Testis (tissue), 3 donors: ENCODE measurements around the gene GRAMD1A. TPM values are rescaled to one million over a fixed set of nuclear protein-coding genes. Genes with fewer than 3 reads are reported as not detected.
"Not testable (repeated sequence)": the region's sequence is repeated elsewhere in the genome, so short reads cannot be mapped to it uniquely, and the experiment has no call there.

ENCODE experiments used
- DNase-seq: peaks from one replicate; pipeline ENCODE4 v3.0.0-alpha.2; 2019
- H3K27ac ChIP-seq, 2 donors: fragments of 200-600 bp; sonication (generic); one replicate each; pipeline ENCODE4 v1.5.1; 2019
- H3K27me3 ChIP-seq: fragments of 200-600 bp; sonication (generic); one replicate; pipeline ENCODE4 v1.5.1; 2019
- H3K36me3 ChIP-seq: fragments of 200-600 bp; sonication (generic); one replicate; pipeline ENCODE4 v1.5.1; 2017; ENCODE audit warnings: low read depth; ENCODE audit errors: missing control alignments
- H3K4me1 ChIP-seq: fragments of 200-600 bp; sonication (generic); one replicate; pipeline ENCODE4 v1.5.1; 2019
- H3K4me3 ChIP-seq, 2 donors: fragments of 200-600 bp; sonication (generic); one replicate each; pipeline ENCODE4 v1.5.1; 2017 to 2019
- H3K9me3 ChIP-seq: fragments of 200-600 bp; sonication (generic); one replicate; pipeline ENCODE4 v1.5.1; 2017
- POLR2A ChIP-seq: fragments of 450-650 bp; IDR thresholded peaks from one replicate; pipeline ENCODE4 v1.6.1; 2017; ENCODE audit warnings: antibody characterized with exemption, mild to moderate bottlenecking, moderate library complexity
- WGBS, 2 donors: methylation state at CpG; one replicate each; pipeline ENCODE4 v1.1.5; 2018; 5-methylcytosine and 5-hydroxymethylcytosine counted together
- intact Hi-C: fragments of 100-400 bp; cut with DNase I; formaldehyde crosslinking; loops from one replicate; pipeline ENCODE4 v1.15.1; 2023; ENCODE audit warnings: low total_unique reads
- polyA plus RNA-seq: library from polyadenylated mRNA; stranded (reverse); fragments of 350-450 nt; fragmentation: Illumina TruSeq; extraction: RNeasy Lipid Tissue Mini Kit (QIAGEN cat#74804); gene quantifications from one replicate; pipeline ENCODE4 v1.2.3, GENCODE V29; 2014; ENCODE audit warnings: low read depth, low replicate concordance; ENCODE audit not compliant: insufficient read depth
- total RNA-seq, 2 donors: library from RNA; depleted of rRNA; stranded (reverse); fragments of >200 nt; gene quantifications; one replicate each; pipeline ENCODE4 v1.2.3, GENCODE V29; 2016
- TF ChIP-seq, protein P1 (sequence below), 3 experiments: fragments of 450-650 bp in 2 of 3; fragments of 200-600 bp in 1 of 3; sonication (generic) in 1 of 3; IDR thresholded peaks; one replicate each; pipeline ENCODE4 v1.5.1; 2016 to 2019; ENCODE audit warnings: antibody characterized with exemption in 3 of 3, mild to moderate bottlenecking in 2 of 3, moderate library complexity in 1 of 3

GRAMD1A gene
- total and polyA plus RNA-seq, 3 donors from 2014 or later: 62.8 to 99.3 (median 92.4) TPM

DNA sequence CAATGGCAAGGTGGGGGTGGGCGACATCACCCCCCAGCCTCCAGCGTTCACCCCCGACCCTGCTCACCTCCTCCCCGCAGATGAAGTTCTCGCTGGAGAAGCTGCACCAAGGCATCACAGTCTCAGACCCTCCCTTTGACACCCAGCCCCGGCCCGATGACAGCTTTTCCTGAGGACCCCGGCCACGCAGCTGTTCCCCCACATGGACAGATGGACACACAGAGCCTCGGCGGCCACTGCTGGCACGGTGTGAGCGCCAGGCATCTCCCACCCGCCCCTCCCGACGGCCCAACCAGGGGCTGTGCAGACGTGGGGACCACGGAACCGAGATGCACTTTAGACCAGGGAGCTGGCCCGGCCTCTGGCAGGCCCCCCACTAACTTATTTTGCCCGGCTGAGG lies 25.8 kb downstream of the GRAMD1A start:
- Histone ChIP-seq H3K4me3 (no peak overlapping the region), H3K36me3 (no peaks in the 10 kb centered on the region), H3K9me3 (no peaks in the 10 kb centered on the region), H3K27me3 (no peaks in the 10 kb centered on the region), H3K27ac (no peak overlapping the region), H3K4me1 (peaks cover 3% of the 10 kb centered on the region)
- TF ChIP-seq, protein P1, sequence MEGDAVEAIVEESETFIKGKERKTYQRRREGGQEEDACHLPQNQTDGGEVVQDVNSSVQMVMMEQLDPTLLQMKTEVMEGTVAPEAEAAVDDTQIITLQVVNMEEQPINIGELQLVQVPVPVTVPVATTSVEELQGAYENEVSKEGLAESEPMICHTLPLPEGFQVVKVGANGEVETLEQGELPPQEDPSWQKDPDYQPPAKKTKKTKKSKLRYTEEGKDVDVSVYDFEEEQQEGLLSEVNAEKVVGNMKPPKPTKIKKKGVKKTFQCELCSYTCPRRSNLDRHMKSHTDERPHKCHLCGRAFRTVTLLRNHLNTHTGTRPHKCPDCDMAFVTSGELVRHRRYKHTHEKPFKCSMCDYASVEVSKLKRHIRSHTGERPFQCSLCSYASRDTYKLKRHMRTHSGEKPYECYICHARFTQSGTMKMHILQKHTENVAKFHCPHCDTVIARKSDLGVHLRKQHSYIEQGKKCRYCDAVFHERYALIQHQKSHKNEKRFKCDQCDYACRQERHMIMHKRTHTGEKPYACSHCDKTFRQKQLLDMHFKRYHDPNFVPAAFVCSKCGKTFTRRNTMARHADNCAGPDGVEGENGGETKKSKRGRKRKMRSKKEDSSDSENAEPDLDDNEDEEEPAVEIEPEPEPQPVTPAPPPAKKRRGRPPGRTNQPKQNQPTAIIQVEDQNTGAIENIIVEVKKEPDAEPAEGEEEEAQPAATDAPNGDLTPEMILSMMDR (IDR thresholded peaks at IDR 0.05): no peak
- no peak for TF ChIP-seq POLR2A
- intact Hi-C loops: no loop called here
- 87 to 90% methylated on average over 18 of the region's 21 CpGs for WGBS, 2 donors
- DNase-seq: no peak

DNA sequence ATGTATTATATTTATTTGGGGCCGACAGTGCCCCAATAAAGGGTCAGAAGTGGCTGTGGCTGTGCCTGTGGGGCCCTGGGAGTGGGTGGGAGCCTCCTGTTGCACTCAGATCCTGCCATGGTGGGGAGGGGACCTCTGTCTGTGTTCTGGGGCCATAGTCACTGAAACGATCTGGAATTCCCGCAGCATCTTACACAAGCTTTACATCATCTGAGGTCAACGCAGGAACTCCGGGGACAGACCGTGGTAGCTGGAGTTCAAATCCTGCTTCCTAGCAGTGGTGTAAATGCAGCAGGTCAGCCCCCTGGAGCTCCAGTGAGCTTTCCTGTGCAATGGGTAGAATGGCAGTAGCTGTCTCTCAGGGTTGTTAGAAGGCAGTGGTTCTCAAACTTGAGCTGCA lies 26.3 kb downstream of the GRAMD1A start:
- H3K4me3 ChIP-seq: no peak overlapping the region
- H3K4me1 ChIP-seq: peaks cover 3% of the 10 kb centered on the region
- TF ChIP-seq, protein P1 (IDR thresholded peaks at IDR 0.05): no peak
- TF ChIP-seq POLR2A: no peak
- DNase-seq: no peak
- H3K27ac ChIP-seq: no peak overlapping the region
- no peaks in the 10 kb centered on the region for H3K27me3 ChIP-seq
- intact Hi-C loops: no loop called here
- no peaks in the 10 kb centered on the region for H3K9me3 ChIP-seq
- WGBS, 2 donors: 84 to 100% methylated on average over 3 to 6 of the region's 6 CpGs
- no peaks in the 10 kb centered on the region for H3K36me3 ChIP-seq

DNA sequence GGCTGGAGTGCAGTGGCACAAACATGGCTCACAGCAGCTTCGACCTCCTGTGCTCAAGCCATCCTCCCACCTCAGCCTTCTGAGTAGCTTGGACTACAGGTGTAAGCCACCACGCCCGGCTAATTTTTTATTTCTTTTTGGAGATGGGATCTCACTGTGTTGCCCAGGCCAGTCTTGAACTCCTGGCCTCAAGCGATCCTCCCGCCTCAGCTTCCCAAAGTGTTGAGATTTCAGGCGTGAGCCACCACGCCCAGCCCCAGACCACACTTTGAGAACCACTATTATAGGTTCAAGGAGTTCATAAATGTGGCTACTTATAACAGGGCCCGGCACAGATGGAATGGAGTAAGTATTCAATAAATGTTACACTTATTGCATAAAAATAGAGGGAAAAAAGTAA lies 26.9 kb downstream of the GRAMD1A start:
- Histone ChIP-seq H3K4me1 (peaks cover 3% of the 10 kb centered on the region), H3K27ac (no peak overlapping the region), H3K36me3 (no peaks in the 10 kb centered on the region), H3K27me3 (no peaks in the 10 kb centered on the region), H3K4me3 (no peak overlapping the region), H3K9me3 (no peaks in the 10 kb centered on the region)
- intact Hi-C loops: no loop called here
- TF ChIP-seq POLR2A: no peak
- TF ChIP-seq, protein P1 (IDR thresholded peaks at IDR 0.05): no peak
- no peak for DNase-seq
- 88% methylated on average over 8 of the region's 8 CpGs for WGBS, 2 donors

DNA sequence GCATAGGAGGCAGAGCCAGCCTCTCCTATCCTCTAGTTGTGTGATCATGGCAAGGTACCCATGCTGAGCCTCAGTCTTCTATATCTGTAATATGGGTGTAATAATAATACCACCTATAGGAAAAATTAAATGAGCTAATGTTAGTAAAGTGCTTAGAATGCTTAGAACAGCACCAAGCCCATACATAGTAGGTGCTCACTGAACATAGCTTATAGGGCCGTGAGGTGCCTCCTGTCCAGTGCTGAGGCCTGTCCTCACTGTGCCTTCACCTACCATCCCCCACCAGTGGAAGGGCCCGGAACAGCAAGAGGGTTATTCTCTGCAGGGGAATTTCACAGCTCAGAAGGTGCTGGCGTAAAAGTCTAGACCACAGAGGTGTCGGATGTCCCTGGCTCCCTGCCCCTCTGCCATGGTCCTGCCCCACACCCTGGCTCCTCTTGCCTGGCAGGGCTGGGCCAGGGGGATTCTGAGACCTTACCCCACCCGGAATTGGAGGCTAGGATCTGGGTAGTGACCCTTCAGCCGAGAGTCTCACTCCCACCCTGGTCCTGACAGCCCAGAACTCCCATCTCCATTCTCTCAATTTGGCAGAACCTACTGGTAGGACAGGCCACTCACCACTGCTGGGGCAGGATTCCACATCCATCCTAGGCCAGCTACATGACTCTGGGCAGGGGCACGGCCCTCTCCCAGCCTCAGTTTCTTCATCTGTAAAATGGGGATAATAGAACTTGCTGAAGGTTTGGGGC lies 27.9 kb downstream of the GRAMD1A start:
- Histone ChIP-seq H3K4me3 (no peak overlapping the region), H3K4me1 (no peaks in the 10 kb centered on the region), H3K36me3 (no peaks in the 10 kb centered on the region), H3K27me3 (no peaks in the 10 kb centered on the region), H3K9me3 (no peaks in the 10 kb centered on the region), H3K27ac (no peak overlapping the region)
- no peak for TF ChIP-seq POLR2A
- TF ChIP-seq, protein P1 (IDR thresholded peaks at IDR 0.05): no peak
- intact Hi-C loops: no loop called here
- WGBS, 2 donors: 77 to 80% methylated on average over 6 to 7 of the region's 7 CpGs
- no peak for DNase-seq

DNA sequence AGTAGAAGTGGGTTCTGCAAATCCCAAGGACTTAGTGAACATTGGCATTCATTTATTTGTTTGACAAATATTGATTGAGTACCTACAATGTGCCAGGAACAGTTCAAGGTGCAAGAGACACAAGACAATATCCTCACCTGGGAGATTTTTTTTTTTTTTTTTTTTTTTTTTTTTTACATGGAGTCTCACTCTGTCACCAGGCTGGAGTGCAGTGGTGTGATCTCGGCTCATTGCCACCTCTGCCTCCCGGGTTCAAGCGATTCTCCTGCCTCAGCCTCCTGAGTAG lies 28.4 kb downstream of the GRAMD1A start:
- H3K4me3 ChIP-seq, H3K9me3 ChIP-seq, H3K27me3 ChIP-seq, DNase-seq, intact Hi-C loops, H3K4me1 ChIP-seq, H3K27ac ChIP-seq, H3K36me3 ChIP-seq: not testable (repeated sequence)
- WGBS, 2 donors: 94 to 98% methylated on average over 3 of the region's 3 CpGs

- H3K4me1 ChIP-seq, H3K36me3 ChIP-seq, H3K27ac ChIP-seq, H3K27me3 ChIP-seq, H3K9me3 ChIP-seq, DNase-seq, H3K4me3 ChIP-seq, intact Hi-C loops: not testable (repeated sequence)
- WGBS, 2 donors: 50 to 65% methylated on average over 11 of the region's 11 CpGs
Measured at GRCh38 chr19:35029275-35029736, 29.2 kb downstream of the GRAMD1A start.
